HG02798 (cell line): ENCODE results near the gene P2RY1.
"Not testable (repeated sequence)": the region's sequence is repeated elsewhere in the genome, so short reads cannot be mapped to it uniquely, and the experiment has no call there.

ENCODE experiments used
- ATAC-seq: cut with Tn5 transposase; IDR thresholded peaks from one replicate; pipeline ENCODE4 v1.9.1; 2021; ENCODE audit warnings: mild to moderate bottlenecking; ENCODE audit not compliant: unreplicated experiment, poor library complexity

Gene P2RY1

GRCh38 chr3:152835601-152836102 is 721 bp downstream of the P2RY1 start:
- no peak for ATAC-seq

DNA sequence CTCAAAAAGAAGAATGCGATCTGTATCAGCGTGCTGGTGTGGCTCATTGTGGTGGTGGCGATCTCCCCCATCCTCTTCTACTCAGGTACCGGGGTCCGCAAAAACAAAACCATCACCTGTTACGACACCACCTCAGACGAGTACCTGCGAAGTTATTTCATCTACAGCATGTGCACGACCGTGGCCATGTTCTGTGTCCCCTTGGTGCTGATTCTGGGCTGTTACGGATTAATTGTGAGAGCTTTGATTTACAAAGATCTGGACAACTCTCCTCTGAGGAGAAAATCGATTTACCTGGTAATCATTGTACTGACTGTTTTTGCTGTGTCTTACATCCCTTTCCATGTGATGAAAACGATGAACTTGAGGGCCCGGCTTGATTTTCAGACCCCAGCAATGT is 1.3 kb downstream of the P2RY1 start:
- no peak for ATAC-seq

DNA sequence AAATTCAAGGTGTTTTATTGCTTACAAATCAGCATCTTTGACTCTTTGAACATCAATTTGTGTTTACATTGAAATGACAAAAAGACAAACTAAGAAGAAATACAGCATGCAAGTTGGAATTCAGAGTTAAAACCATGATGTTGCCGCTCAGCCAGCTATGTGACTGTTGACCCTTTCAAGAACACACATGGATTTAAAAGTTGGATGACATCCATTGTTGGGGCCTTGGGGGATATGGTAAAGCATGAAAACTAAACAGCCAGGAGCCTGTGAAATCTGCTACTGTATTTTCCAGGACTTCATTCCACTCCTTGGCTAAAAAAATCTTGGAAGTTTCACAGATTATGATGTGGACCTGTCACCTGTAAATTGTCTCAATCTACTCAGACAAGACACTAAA is 4.6 kb downstream of the P2RY1 start:
- no peak for ATAC-seq

GRCh38 chr3:152841131-152841530 is 6.2 kb downstream of the P2RY1 start:
- no peak for ATAC-seq

GRCh38 chr3:152842413-152842812 is 7.5 kb downstream of the P2RY1 start:
- no peak for ATAC-seq

GRCh38 chr3:152843955-152844354 is 9.0 kb downstream of the P2RY1 start:
- peak; percentile 72 for ATAC-seq

DNA sequence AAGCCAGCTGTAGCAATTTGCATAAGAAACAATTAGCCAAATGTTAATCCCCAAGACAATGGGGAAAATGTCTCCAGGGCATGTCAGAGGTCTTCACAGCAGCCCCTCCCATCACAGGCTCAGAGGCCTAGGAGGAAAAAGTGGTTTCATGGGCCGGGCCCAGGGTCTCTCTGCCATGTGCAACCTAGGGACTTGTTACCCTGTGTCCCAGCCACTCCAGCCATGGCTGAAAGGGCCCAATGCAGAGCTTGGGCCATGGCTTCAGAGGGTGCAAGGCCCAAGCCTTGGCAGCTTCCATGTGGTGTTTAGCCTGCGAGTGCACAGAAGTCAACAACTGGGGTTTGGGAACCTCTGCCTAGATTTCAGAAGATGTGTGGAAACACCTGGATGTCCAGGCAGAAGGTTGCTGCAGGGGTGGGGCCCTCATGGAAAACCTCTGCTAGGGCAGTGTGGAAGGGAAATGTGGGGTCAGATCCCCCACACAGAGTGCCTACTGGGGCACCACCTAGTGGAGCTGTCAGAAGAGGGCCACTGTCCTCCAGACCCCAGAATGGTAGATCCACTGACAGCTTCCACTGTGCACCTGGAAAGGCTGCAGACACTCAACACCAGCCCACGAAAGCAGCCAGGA is 11.8 kb downstream of the P2RY1 start:
- ATAC-seq, result not testable (repeated sequence)

GRCh38 chr3:152847599-152847998 is 12.7 kb downstream of the P2RY1 start:
- ATAC-seq, result not testable (repeated sequence)

- no peak for ATAC-seq
These were observed 15.2 kb downstream of the P2RY1 start for GRCh38 chr3:152849996-152850578.

DNA sequence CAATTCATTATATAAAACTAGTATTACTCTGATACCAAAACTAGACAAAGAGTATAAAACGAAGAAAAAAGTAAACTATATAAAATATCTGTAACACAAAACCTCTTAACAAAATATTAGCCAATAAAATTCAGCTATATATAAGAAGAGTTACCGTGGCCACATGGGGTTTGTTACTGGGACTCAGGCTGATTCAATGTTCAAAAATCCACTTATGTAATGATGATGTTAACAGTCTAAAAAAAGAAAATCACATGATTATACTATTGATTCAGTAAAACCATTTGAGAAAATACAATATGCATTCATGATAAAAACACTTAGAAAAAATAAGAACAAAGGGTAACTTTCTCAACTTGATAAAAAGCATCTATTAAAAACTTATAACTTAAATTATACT is 18.3 kb downstream of the P2RY1 start:
- no peak for ATAC-seq

DNA sequence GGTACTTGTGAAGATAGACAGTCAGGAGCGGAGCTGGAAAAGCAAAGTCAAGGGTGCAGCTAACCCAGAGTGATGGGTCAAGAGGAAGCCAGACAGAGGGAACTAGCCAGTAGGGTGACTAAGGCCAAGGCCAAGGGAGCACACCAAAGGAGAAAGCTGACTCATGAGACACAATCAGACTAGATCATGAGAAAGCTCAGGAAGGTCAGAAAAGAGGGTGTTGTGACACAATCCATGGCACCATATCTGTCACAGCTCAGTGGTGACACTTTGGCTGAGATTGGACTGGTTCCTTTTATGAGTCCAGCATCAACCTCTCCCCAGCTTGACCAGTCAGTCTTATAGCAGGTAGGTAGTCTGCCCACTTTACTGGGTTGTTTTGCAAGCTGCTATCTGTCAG is 22.2 kb downstream of the P2RY1 start:
- ATAC-seq, result no peak

- no peak for ATAC-seq
These were observed 23.4 kb downstream of the P2RY1 start for GRCh38 chr3:152858170-152858800.

DNA sequence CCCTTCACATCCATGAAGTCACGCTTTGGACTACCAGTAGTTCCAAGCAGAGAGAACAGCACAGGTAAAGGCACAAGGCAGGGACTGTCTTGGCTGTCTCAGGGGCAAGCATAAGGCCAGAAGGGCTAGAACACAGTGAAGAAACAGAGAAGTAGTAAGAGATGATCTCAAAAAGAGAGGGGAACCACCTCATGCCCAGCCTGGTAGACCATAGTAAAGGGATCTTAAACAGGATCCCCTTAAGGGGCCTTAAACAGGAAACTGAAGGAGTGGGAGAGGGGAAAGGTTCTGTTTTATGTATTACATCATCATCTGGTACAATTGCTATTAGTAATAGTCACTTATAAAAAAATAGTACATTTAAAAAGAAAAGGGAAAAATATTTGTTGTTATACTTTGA is 25.8 kb downstream of the P2RY1 start:
- no peak for ATAC-seq

DNA sequence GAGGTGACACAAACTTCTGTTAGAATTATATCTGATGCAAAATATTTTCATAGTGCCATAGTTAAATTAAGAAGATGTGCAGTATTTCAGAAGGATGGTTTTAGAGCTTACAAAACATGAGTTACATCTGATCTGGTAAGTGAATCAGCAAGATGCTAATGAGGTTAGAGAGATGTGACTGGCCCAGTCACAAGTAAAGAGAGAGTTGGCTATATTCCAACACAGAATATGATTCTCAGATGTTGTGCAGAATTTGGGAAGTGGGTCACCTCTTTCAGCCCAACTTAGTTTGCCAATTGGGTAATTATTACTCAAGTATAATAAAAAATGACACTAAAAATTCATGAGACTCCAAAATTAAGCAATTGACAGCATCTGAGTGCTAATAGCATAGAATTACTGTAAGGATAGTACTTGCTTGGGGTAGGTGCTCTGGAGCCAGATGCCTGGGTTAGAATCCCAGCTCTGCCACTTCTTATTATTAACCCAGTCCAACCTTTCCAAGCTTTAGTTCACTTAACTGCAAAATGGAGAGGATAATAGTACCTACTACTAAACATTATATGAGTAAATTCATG is 30.8 kb downstream of the P2RY1 start:
- ATAC-seq, result no peak

- ATAC-seq, result no peak
These were observed 35.1 kb downstream of the P2RY1 start for GRCh38 chr3:152870027-152870426.

DNA sequence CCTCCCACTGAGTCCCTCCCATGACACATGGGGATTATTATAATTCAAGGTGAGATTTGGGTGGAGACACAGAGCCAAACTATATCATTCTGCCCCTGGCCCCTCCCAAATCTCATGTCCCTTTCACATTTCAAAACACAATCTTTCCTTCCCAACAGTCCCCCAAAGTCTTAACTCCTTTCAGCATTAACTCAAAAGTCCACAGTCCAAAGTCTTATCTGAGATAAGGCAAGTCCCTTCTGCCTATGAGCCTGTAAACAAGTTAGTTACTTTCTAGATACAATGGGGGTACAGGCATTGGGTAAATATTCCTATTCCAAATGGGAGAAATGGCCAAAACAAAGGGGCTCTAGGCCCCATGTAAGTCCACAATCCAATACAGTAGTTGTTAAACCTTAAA is 38.4 kb downstream of the P2RY1 start:
- not testable (repeated sequence) for ATAC-seq

- no peak for ATAC-seq
These were observed 40.2 kb downstream of the P2RY1 start for GRCh38 chr3:152874896-152875749.

DNA sequence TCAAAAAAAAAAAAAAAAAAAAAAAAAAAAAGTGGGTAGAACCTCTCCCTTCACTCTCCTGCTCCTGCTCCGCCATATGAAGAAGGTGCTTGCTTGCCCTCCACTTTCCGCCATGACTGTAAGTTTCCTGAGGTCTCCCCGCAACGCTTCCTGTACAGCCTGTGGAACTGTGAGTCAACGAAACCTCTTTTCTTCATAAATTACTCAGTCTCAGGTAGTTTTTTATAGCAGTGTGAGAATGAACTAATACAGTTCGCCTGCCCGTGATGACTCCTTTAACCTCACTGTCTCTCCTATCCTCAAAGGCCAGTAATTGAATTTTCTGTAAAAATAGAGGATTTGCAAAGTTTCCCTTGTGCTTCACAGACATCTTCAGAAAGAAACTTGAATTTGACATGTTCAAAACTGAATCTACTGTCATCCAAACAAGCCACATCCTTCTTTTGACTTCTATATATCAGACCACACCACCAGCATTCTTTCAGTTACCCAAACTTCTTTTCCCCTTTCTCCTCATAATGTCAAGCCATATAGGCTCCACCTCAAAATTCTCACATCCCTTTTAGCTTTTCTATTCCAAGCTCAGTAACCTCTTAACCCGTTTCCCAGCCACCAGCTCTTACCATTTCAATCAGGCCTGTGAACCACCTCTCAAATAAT is 44.3 kb downstream of the P2RY1 start:
- no peak for ATAC-seq

GRCh38 chr3:152879790-152880174 is 44.9 kb downstream of the P2RY1 start:
- ATAC-seq, result no peak

GRCh38 chr3:152885076-152885475 is 50.1 kb downstream of the P2RY1 start:
- ATAC-seq, result no peak
